Osteoblast (primary cell): ENCODE data around the gene BRK1. TPM values are rescaled to one million over a fixed set of nuclear protein-coding genes. Genes with fewer than 3 reads are reported as not detected.
"Not testable (repeated sequence)": the region's sequence is repeated elsewhere in the genome, so short reads cannot be mapped to it uniquely, and the experiment has no call there.

Source experiments
- DNase-seq: peaks from one replicate; pipeline ENCODE4 v3.0.0; 2011; ENCODE audit warnings: low spot score, mixed read lengths; ENCODE audit not compliant: insufficient read length; ENCODE audit errors: missing footprints
- H2AFZ ChIP-seq: 2 replicates; pipeline ENCODE4 v1.6.0; 2011; ENCODE audit warnings: mild to moderate bottlenecking, low read length
- H3K27ac ChIP-seq: 2 replicates; pipeline ENCODE4 v1.5.1; 2011; ENCODE audit warnings: mild to moderate bottlenecking, low read depth, low read length, moderate library complexity
- H3K27me3 ChIP-seq: 2 replicates; pipeline ENCODE4 v1.6.0; 2012; ENCODE audit warnings: mild to moderate bottlenecking, control low read depth, inconsistent platforms, low read length, moderate library complexity; ENCODE audit not compliant: insufficient read depth
- H3K36me3 ChIP-seq: 2 replicates; pipeline ENCODE4 v1.5.1; 2011; ENCODE audit warnings: mild to moderate bottlenecking, low read length, control low read depth, moderate library complexity; ENCODE audit not compliant: insufficient read depth
- H3K4me1 ChIP-seq: 2 replicates; pipeline ENCODE4 v1.5.1; 2011; ENCODE audit warnings: mild to moderate bottlenecking, low read length, control low read depth, moderate library complexity; ENCODE audit not compliant: insufficient read depth
- H3K4me2 ChIP-seq: 2 replicates; pipeline ENCODE4 v1.6.0; 2011; ENCODE audit warnings: mild to moderate bottlenecking, low read length; ENCODE audit not compliant: insufficient read depth
- H3K4me3 ChIP-seq: fragments of 200-600 bp; sonication (generic); 3 replicates; pipeline ENCODE4 v1.5.1; 2012; ENCODE audit warnings: mild to moderate bottlenecking, low read length, inconsistent platforms; ENCODE audit not compliant: insufficient read depth
- H3K79me2 ChIP-seq: 2 replicates; pipeline ENCODE4 v1.6.0; 2012; ENCODE audit warnings: mild to moderate bottlenecking, low read length, control low read depth, inconsistent platforms; ENCODE audit not compliant: insufficient read depth
- H3K9me3 ChIP-seq: 2 replicates; pipeline ENCODE4 v1.5.1; 2011; ENCODE audit warnings: low read depth, low read length, control low read depth
- H4K20me1 ChIP-seq: 2 replicates; pipeline ENCODE4 v1.6.0; 2012; ENCODE audit warnings: mild to moderate bottlenecking, low read length, control low read depth; ENCODE audit not compliant: insufficient read depth
- CTCF ChIP-seq: IDR thresholded peaks from 2 replicates; pipeline ENCODE4 v1.5.1; 2011; ENCODE audit warnings: mild to moderate bottlenecking, low read depth, low read length, moderate library complexity; ENCODE audit errors: extremely low read depth
- total RNA-seq: library from RNA; depleted of rRNA; stranded (reverse); fragments of >200 nt; gene quantifications from 2 replicates; pipeline ENCODE4 v1.2.3, GENCODE V29; 2012

Gene BRK1
- total RNA-seq, 1 donor: 114 TPM

DNA sequence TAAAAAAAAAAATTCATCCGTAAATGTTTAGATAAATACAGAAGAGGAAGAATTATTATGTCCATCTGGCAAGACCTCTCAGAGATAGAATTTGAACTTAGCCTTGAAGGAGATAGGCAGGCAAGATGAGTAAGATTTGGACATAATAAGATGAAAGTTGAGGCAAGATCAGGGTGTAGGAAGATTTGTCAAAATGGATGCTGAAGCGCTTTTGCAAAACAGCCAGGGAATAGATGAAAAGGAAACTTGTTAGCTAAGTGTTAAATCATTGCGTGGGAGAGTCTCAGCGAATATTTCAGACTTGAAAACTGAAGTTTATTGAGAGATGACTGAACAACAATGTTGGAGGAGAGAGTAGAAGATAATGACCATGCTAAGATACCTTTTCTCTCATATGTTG lies 7.2 kb downstream of the BRK1 start:
- Histone ChIP-seq H2AFZ (no peak overlapping the region), H3K9me3 (no peaks in the 10 kb centered on the region), H3K79me2 (peaks cover 71% of the 10 kb centered on the region), H4K20me1 (peaks cover 23% of the 10 kb centered on the region), H3K4me1 (peaks cover 4% of the 10 kb centered on the region), H3K4me3 (no peak overlapping the region), H3K27me3 (no peaks in the 10 kb centered on the region), H3K36me3 (peaks cover 25% of the 10 kb centered on the region), H3K27ac (no peak overlapping the region), H3K4me2 (no peak overlapping the region)
- DNase-seq: no peak
- no peak for TF ChIP-seq CTCF

- not testable (repeated sequence) for H3K9me3 ChIP-seq, H3K27me3 ChIP-seq, H3K79me2 ChIP-seq, H3K4me2 ChIP-seq, H3K36me3 ChIP-seq, H3K4me3 ChIP-seq, H4K20me1 ChIP-seq, DNase-seq, H3K27ac ChIP-seq, H3K4me1 ChIP-seq, H2AFZ ChIP-seq
Measured at GRCh38 chr3:10135872-10136271, 20.4 kb downstream of the BRK1 start.

DNA sequence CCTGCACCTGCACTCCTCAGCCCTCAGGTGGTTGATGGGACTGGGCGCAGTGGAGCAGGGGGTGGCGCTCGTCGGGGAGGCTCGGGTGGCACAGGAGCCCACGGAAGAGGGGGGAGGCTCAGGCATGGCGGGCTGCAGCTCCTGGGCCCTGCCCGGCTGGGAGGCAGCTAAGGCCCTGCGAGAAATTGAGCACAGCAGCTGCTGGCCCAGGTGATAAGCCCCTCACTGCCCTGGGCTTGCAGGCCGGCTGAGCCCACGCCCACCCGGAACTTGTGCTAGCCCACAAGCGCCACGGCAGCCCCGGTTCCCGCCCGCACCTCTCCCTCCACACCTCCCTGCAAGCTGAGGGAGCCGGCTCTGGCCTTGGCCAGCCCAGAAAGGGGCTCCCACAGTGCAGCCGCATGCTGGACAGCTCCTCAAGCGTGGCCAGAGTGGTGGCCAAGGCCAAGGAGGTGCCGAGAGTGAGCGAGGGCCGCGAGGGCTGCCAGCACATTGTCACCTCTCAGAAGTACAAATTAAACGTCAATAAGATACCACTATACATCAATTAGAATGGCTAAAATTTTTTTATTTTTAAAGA lies 21.0 kb downstream of the BRK1 start:
- Histone ChIP-seq H3K4me1 (no peaks in the 10 kb centered on the region), H3K79me2 (no peaks in the 10 kb centered on the region), H3K27ac (no peak overlapping the region), H3K4me2 (no peak overlapping the region), H4K20me1 (no peaks in the 10 kb centered on the region), H3K27me3 (no peaks in the 10 kb centered on the region), H2AFZ (no peak overlapping the region), H3K36me3 (peaks cover 4% of the 10 kb centered on the region), H3K9me3 (no peaks in the 10 kb centered on the region), H3K4me3 (no peak overlapping the region)
- no peak for TF ChIP-seq CTCF
- no peak for DNase-seq

DNA sequence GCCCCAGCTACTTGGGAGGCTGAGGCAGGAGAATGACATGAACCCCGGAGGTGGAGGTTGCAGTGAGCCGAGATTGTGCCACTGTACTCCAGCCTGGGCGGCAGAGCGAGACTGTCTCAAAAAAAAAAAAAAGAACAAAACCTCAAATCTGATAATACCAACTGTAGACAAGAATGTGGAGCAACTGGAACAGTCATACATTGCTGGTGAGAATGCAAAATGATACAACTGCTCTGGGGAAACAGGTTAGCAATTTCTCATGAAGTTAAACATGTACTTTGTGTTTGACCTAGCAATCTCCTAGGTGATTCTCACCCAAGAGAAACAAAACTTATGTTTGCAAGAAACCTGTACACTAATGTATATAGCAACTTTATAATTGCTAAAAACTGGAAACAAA lies 21.7 kb downstream of the BRK1 start:
- no peaks in the 10 kb centered on the region for H3K4me1 ChIP-seq
- TF ChIP-seq CTCF: no peak
- no peak overlapping the region for H3K4me2 ChIP-seq
- no peaks in the 10 kb centered on the region for H4K20me1 ChIP-seq
- no peaks in the 10 kb centered on the region for H3K9me3 ChIP-seq
- no peak overlapping the region for H3K4me3 ChIP-seq
- peaks cover 2% of the 10 kb centered on the region for H3K79me2 ChIP-seq
- no peaks in the 10 kb centered on the region for H3K36me3 ChIP-seq
- no peak overlapping the region for H3K27ac ChIP-seq
- no peak overlapping the region for H2AFZ ChIP-seq
- DNase-seq: no peak
- no peaks in the 10 kb centered on the region for H3K27me3 ChIP-seq
